ENCODE results near the gene SLC38A11.

SLC38A11 gene

GRCh38 chr2:164913640-164914350 lies 41.5 kb downstream of the SLC38A11 start:
- peak; percentile 40 to 57 for DNase-seq

DNA sequence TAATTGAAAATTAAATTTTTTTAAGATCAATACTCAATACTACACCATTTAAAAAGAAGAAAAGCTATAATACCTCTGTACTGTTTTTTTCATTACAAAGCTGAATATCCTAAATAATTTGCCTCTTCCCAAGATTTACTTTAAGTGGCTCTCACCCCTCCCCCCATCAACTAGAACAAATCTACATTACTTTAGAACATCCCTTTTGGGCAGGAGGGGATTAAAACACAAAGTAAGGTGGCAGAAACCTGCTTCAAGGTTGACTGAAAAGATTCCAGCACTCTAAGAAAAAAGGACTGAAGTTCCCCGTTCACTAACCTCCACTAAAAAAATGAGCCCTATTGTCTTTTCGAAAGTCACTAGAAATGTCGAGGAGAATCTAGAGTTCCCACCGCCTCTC lies 42.3 kb downstream of the SLC38A11 start:
- DNase-seq, result no peak

GRCh38 chr2:164911832-164912231 lies 43.5 kb downstream of the SLC38A11 start:
- DNase-seq, result no peak

DNA sequence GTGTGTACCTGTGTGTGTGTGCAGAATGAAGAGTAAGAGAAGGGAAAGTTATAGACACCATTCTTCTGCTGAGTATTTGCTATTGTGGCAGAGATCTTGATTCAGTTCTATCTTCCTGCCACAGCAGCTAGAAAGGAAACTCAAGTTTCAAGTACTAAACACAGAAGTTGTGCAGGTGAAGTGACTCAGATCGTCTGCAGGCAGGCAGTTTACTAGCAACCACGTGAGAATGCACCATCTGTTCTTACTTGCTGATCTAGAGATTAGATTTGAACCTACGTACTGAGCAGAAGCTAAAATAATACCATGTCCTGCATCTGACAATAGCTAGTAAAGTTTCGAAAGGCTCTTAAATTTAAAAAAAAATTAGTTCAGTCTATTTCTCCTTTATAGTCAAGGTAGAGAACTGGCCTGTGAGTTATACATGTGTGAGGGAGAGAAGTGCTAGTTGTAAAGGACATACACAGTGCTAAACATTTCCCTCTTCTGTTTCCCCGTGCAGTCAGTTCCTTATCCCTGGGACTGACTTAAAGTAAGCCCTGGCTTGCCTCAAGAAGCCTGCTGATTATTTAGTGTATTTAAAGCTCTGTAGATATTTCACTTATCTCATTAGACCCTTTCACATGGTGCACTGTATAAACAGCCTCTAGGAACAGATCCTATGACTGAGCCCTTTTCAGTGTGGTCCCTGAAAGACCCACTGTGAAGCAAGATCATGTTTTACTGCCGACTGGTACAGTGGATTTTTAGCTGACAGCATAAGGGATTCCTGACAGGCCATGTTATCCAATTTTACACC lies 45.0 kb downstream of the SLC38A11 start:
- DNase-seq, result peak; percentile 82 to 83

DNA sequence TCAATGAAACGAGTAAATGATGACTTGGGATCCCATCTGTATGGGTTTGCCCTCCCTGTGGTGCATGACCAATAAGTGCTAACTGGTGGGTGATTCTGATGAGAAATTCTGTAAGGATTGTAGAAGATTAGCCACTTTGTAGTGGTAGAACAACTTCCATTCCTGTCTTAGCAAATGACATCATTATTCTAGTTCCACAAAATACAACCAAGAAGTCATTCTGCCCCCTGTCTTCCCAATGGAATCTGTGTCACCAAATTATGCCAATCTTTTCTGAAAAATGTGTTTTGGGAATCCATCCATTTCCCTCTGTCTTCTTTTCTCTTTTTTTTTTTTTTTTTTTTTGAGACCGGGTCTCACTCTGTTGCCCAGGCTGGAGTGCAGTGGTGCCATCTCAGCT lies 48.4 kb downstream of the SLC38A11 start:
- no peak for DNase-seq

DNA sequence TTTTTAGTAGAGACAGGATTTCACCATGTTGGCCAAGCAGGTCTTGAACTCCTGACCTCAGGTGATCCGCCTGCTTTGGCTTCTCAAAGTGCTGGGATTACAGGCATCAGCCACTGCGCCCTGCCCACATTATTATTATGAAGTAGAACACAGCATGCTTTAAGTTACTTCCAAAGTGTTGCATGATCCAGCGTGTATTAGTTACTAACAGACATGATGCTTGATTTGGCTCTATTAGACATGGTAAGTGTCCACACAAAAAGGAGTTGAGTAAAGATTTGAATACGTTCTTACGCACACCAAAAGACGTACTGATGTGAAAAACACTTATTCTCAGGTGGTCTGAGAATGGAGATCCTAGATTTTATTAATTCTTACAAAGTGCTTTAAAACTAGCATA lies 50.0 kb downstream of the SLC38A11 start:
- no peak for DNase-seq

GRCh38 chr2:164903951-164904350 lies 51.4 kb downstream of the SLC38A11 start:
- peak; percentile 20 to 34 for DNase-seq

DNA sequence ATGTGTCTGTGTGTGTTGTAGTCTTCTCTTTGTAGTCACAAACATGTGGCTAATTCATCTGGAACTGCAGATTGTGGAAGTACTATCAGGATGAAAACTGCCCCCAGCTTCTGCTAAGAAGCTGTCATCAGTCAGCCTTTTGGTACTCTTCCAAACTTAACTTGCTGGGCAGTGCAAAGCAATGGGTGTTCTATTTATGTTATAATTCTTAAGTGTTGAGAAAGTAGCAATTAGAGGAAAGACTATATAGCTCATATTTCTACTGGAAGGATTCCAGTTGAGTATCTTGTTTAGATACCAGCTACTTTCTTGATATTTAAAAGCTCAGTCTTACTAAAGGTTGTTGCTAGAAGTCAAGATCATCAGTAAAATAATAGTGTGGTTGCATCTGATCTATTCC lies 52.1 kb downstream of the SLC38A11 start:
- DNase-seq, result peak; percentile 53 to 62

- no peak for DNase-seq
Measured at GRCh38 chr2:164899121-164899520, 56.2 kb downstream of the SLC38A11 start.

GRCh38 chr2:164898475-164898874 lies 56.9 kb downstream of the SLC38A11 start:
- DNase-seq, result no peak

DNA sequence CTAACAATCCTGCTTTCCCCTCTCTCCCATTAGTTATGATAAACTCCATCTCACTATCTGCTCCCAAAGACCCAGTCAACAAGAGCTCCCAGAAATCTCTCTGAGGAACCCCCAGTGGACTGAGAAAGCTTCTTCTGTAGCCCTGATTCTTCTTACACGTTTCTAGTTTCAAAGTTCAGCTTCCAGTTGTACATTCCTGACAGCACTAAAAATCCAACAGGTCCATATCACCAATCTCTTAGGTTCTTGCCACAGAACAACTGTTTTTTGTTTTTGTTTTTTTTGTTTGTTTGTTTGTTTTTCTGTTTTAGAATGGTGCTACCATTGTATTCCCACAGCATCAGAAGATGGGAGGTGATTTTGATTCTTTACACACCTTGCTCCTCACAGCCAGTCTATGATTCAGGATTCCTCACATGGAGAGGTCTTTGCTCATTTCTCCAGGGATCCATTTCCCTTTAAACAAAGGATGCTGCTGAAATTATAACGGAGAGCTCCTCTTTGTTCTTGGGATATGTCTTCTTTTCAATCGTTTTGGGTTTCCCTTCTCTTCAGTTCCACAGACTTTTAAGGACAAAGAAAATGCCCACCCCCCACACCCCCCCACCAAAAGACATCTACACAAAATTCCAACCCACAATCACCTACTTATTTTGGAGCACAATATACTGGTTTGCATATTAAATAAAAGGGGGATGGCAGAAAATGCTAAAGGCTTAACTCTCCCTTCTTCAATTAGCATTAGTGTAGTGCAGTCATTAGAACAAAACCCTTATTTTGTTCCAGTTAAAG lies 57.7 kb downstream of the SLC38A11 start:
- DNase-seq, result no peak

- DNase-seq, result peak; percentile 28 to 39
Measured at GRCh38 chr2:164896634-164897355, 58.5 kb downstream of the SLC38A11 start.

DNA sequence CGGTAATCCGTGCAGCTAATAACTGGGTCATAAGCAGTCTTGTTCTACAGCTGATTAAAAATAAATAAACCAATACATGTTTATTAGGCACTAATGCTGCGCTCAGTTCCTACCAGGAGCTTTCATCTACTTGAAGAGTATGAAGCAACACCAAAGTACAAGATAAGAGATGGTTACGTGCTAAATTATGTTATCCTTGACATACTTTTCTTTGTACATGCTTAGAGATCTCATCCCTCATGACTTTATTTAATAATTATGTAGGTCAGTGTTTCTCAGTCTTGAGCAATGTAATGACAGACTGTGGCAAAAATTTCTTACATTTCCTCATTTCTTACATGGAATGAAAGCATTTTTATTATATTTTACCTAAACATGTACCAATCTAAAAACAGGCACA lies 59.1 kb downstream of the SLC38A11 start:
- no peak for DNase-seq

DNA sequence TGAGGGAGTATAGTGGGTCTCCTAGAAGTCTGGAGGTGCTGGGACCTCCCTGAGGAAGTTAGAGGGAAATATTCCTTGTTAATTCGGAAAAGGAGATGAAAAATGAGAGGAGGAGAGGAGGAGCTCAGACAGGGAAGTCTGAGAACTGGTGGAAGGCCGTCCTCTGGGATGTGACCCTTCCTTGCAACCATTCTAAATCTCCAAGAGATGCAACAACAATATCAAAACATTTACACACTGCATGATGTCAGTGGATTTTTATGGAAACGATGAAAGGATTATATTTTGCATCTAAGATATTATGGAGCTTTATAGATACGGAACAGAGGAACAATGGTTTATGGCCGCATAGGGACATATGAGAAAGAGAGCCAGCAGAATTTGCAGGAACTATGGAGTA lies 63.9 kb downstream of the SLC38A11 start:
- no peak for DNase-seq

GRCh38 chr2:164890544-164890943 lies 64.8 kb downstream of the SLC38A11 start:
- peak; percentile 76 to 87 for DNase-seq

- DNase-seq, result no peak
Measured at GRCh38 chr2:164888592-164888991, 66.7 kb downstream of the SLC38A11 start.

GRCh38 chr2:164887434-164888144 lies 67.7 kb downstream of the SLC38A11 start:
- no peak for DNase-seq

DNA sequence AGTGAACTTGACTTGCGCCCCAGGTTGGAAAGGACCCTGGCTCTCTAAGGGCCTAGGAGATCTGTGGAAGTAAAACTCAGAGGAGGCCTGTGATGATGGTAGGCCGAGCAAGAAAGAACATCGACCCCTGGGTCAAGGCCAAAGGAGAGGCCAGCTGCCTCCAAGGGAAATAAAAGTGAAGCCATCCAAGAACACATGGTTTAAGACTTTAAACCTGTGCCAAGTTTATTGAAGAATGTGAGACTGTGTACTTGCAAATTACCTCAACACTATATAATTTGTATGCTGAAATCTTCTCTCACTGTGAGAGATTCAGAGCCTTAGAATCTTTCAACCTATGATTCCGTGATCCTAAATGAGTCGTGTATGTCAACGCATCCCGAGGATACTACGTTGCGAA lies 73.0 kb downstream of the SLC38A11 start:
- DNase-seq, result no peak

- DNase-seq, result no peak
Measured at GRCh38 chr2:164881524-164881923, 73.8 kb downstream of the SLC38A11 start.

GRCh38 chr2:164879901-164880535 lies 75.3 kb downstream of the SLC38A11 start:
- no peak for DNase-seq

DNA sequence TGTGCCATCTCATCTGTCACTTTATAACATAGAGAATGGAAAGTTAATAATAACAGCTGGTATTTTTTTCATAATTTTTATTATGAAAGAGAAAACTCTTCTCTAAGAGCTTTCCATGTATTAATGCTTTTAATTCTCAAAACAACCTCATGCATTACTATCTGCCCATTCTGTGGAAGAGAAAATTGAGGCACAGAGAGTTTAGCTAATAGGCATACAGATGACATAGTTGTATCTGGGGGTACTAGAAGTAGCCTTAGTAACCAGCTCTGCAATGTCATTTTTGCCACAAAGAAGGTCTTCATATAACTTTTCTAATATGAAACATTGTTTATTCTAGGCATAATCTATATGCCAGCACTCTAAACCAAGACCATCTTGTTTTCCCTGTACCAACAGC lies 77.4 kb downstream of the SLC38A11 start:
- no peak for DNase-seq

- no peak for DNase-seq
Measured at GRCh38 chr2:164877169-164877568, 78.2 kb downstream of the SLC38A11 start.

Measured in Kasumi-1 (cell line).